Thyroid gland (tissue), 4 donors: Measurements from ENCODE around the gene GRIK4. TPM values are rescaled to one million over a fixed set of nuclear protein-coding genes. Genes with fewer than 3 reads are reported as not detected.
A peak's percentile ranks its signal among the peaks of the same experiment; 100 is the strongest.

Source experiments
- DNase-seq, 2 donors: peaks; one replicate each; pipeline ENCODE4 v3.0.0-alpha.2; 2019
- H3K27ac ChIP-seq, 3 donors: fragments of 200-600 bp; sonication (generic); 1 replicate in 2 of 3; 2 replicates in 1 of 3; pipeline ENCODE4 v1.5.1; 2016 to 2019; ENCODE audit warnings: mild to moderate bottlenecking in 1 of 3, moderate library complexity in 1 of 3
- H3K27me3 ChIP-seq: fragments of 200-600 bp; sonication (generic); one replicate; pipeline ENCODE4 v1.5.1; 2019
- H3K36me3 ChIP-seq, 2 donors: fragments of 200-600 bp; sonication (generic); one replicate each; pipeline ENCODE4 v1.5.1; 2016 to 2019
- H3K4me1 ChIP-seq, 2 donors: fragments of 200-600 bp; sonication (generic); one replicate each; pipeline ENCODE4 v1.5.1; 2017 to 2019
- H3K4me3 ChIP-seq, 3 donors: fragments of 200-600 bp; sonication (generic); replicated peaks in 1 of 3; 1 replicate in 2 of 3; 2 replicates in 1 of 3; pipeline ENCODE4 v1.5.1; 2016; ENCODE audit warnings: mild to moderate bottlenecking in 1 of 3
- H3K9me3 ChIP-seq: fragments of 200-600 bp; sonication (generic); one replicate; pipeline ENCODE4 v1.5.1; 2017
- POLR2A ChIP-seq, 2 donors: fragments of 450-650 bp; IDR thresholded peaks; one replicate each; pipeline ENCODE4 v1.6.1; 2017; ENCODE audit warnings: antibody characterized with exemption in 2 of 2, mild to moderate bottlenecking in 2 of 2, moderate library complexity in 1 of 2
- WGBS, 2 donors: methylation state at CpG; one replicate each; pipeline ENCODE4 v1.1.5; 2017; 5-methylcytosine and 5-hydroxymethylcytosine counted together
- intact Hi-C: fragments of 100-400 bp; cut with DNase I; formaldehyde crosslinking; loops from one replicate; pipeline ENCODE4 v1.15.1; 2023
- total RNA-seq, 4 donors: library from RNA; depleted of rRNA; stranded (reverse); fragments of >200 nt; gene quantifications; one replicate each; pipeline ENCODE4 v1.2.3, GENCODE V29; 2016
- TF ChIP-seq, protein P1 (sequence below), 6 experiments: fragments of 200-600 bp in 3 of 6; fragments of 450-650 bp in 3 of 6; sonication (generic) in 3 of 6; IDR thresholded peaks; one replicate each; pipeline ENCODE4 v1.5.1; 2016 to 2019; ENCODE audit warnings: antibody characterized with exemption in 6 of 6, mild to moderate bottlenecking in 2 of 6, inconsistent platforms in 1 of 6, moderate library complexity in 1 of 6

Gene GRIK4, protein sequence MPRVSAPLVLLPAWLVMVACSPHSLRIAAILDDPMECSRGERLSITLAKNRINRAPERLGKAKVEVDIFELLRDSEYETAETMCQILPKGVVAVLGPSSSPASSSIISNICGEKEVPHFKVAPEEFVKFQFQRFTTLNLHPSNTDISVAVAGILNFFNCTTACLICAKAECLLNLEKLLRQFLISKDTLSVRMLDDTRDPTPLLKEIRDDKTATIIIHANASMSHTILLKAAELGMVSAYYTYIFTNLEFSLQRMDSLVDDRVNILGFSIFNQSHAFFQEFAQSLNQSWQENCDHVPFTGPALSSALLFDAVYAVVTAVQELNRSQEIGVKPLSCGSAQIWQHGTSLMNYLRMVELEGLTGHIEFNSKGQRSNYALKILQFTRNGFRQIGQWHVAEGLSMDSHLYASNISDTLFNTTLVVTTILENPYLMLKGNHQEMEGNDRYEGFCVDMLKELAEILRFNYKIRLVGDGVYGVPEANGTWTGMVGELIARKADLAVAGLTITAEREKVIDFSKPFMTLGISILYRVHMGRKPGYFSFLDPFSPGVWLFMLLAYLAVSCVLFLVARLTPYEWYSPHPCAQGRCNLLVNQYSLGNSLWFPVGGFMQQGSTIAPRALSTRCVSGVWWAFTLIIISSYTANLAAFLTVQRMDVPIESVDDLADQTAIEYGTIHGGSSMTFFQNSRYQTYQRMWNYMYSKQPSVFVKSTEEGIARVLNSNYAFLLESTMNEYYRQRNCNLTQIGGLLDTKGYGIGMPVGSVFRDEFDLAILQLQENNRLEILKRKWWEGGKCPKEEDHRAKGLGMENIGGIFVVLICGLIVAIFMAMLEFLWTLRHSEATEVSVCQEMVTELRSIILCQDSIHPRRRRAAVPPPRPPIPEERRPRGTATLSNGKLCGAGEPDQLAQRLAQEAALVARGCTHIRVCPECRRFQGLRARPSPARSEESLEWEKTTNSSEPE
- 1 to 10 TPM in 2 of 4 donors, under 1 TPM in 2; 0.54 to 3.7 (median 0.99) TPM for total RNA-seq

DNA sequence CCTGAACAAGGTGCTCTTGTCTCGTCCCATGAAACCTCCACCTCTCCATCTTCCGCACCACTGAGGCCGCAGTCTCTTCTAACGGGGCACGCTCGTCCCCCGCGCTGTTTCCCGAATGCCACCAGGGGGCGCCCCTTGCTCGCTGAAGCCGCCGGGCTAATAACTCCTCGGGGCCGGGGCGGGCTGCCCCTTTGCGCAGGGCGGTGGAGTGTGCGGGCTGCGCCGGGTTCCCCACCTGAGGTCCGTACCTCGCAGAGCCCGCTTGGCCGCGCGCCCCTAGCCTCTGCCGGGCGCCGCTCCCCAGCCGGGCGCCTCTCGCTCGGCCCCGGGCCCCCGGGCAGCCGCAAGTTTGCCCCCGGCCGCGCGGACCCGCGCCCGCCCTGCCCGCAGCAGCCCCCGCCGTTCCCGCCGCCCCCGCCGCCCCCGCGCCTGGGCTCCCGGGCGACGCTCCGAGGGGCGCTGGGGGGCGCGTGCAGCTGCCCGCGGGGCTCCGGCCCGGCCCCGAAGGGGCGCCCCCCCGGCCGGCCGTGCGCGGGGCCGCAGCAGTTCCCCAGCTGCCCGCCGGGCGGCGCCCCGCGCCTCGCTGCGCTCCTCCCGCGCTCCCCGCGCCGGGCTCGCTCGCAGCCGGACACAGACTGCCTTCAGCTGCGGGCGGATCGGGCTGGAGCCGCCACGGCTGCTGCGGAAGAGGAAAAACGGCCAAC is at the start of gene GRIK4:
TSS of gene GRIK4 (plus strand) at position 633 of the 704 bp plus-strand sequence. CDS start 148,571 bp downstream, outside the sequence.
- Histone ChIP-seq H3K27me3 (no peaks in the 10 kb centered on the region), H3K9me3 (no peaks in the 10 kb centered on the region), H3K27ac (no peak within 1 kb of the TSS), H3K36me3 (no peaks in the 10 kb centered on the region), H3K4me1 (peaks cover 0 to 5% of the 10 kb centered on the region in 2 donors), H3K4me3 (peak within 1 kb of the TSS in 1 of 3 donors; percentile 20)
- intact Hi-C loops = loop anchor here (2.0 to 10.0 kb wide), 3 partner anchors 114 to 296 kb away; no protein-coding TSS in a partner anchor
- peak; percentile 83 to 85 for DNase-seq
- WGBS, 2 donors = 0 to 1% methylated on average over 11 to 14 of the region's 95 CpGs
- no peak for TF ChIP-seq POLR2A (IDR thresholded peaks at IDR 0.05)
- TF ChIP-seq, protein P1, sequence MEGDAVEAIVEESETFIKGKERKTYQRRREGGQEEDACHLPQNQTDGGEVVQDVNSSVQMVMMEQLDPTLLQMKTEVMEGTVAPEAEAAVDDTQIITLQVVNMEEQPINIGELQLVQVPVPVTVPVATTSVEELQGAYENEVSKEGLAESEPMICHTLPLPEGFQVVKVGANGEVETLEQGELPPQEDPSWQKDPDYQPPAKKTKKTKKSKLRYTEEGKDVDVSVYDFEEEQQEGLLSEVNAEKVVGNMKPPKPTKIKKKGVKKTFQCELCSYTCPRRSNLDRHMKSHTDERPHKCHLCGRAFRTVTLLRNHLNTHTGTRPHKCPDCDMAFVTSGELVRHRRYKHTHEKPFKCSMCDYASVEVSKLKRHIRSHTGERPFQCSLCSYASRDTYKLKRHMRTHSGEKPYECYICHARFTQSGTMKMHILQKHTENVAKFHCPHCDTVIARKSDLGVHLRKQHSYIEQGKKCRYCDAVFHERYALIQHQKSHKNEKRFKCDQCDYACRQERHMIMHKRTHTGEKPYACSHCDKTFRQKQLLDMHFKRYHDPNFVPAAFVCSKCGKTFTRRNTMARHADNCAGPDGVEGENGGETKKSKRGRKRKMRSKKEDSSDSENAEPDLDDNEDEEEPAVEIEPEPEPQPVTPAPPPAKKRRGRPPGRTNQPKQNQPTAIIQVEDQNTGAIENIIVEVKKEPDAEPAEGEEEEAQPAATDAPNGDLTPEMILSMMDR (IDR thresholded peaks at IDR 0.05) = peak; percentile 82 to 98 (median 91)

DNA sequence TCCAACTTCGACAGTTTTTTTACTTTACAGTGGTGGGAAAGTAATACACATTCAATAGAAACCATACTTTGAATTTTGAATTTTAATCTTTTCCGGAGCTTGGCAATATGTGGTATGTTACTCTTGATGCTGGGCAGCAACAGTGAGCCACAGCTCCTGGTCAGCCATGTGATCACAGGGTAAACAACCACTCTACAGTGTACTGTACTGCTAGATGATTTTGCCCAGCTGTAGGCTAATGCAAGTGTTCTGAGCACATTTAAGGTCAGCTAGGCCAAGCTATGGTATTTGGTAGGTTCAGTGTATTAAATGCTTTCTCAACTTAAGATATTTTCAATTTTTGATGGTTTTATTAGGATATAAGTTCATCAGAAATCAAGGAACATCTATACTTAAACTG is 48.7 kb upstream of the GRIK4 start:
- Histone ChIP-seq H3K9me3 (no peaks in the 10 kb centered on the region), H3K36me3 (peaks cover 45 to 70% of the 10 kb centered on the region in 2 donors), H3K4me1 (no peaks in the 10 kb centered on the region), H3K4me3 (no peak overlapping the region), H3K27me3 (no peaks in the 10 kb centered on the region), H3K27ac (no peak overlapping the region)
- intact Hi-C loops = no loop called here
- 91 to 95% methylated on average over 2 of the region's 2 CpGs for WGBS, 2 donors
- DNase-seq = no peak
- TF ChIP-seq, protein P1 (IDR thresholded peaks at IDR 0.05) = no peak
- TF ChIP-seq POLR2A (IDR thresholded peaks at IDR 0.05) = no peak

DNA sequence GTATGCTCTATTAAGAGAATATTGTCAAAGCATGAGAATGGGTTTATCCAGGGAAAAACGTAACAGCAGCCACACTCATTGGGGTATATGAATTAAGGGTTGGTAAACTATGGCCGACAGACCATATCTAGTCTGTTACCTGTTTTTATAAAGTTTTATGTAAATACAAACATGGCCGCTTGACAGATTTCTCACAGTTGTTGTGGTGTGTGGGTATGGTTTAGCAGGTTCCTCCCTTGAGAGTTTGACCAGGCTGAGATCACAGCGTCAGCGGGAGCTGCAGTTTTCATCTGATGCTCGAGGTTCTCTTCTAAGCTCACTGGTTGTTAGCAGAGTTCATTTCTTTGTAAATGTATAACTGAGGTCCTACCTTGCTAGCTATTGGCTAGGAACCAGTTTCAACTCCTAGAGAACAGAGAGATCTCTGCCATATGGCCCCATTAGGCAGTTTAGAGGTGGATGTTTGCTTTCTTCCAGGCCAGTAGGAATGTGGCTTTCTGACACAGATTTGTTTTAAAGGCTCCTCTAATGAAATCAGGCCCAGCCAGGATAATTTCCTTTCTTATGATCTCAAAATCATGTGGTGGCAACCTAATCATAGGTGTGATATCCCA is 45.5 kb upstream of the GRIK4 start:
- intact Hi-C loops = no loop called here
- no peaks in the 10 kb centered on the region for H3K27me3 ChIP-seq
- TF ChIP-seq, protein P1 (IDR thresholded peaks at IDR 0.05) = no peak
- no peak for TF ChIP-seq POLR2A (IDR thresholded peaks at IDR 0.05)
- H3K27ac ChIP-seq = no peak overlapping the region
- no peaks in the 10 kb centered on the region for H3K9me3 ChIP-seq
- H3K4me3 ChIP-seq = no peak overlapping the region
- no peak for DNase-seq
- peaks cover 52 to 56% of the 10 kb centered on the region in 2 donors for H3K36me3 ChIP-seq
- 88 to 97% methylated on average over 6 of the region's 6 CpGs for WGBS, 2 donors
- H3K4me1 ChIP-seq = no peaks in the 10 kb centered on the region

DNA sequence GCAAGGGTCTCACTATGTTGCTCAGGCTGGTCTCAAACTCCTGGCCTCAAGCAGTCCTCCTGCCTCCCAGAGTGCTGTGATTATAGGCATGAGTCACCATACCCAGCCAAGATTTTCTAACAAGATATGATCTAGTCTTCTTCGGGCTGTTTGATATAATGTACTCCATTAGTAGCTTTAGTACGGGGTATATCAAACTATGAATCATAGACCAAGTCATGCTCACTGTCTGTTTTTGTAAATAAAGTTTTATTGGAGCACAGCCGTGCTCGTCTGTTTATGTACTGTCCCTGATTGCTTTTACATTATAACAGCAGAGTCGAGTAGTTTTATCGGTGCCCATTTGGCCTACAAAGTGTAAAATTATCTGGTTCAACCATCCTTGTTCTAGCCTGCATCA is 43.9 kb upstream of the GRIK4 start:
- Histone ChIP-seq H3K9me3 (no peaks in the 10 kb centered on the region), H3K4me1 (no peaks in the 10 kb centered on the region), H3K4me3 (no peak overlapping the region), H3K36me3 (peaks cover 40 to 45% of the 10 kb centered on the region in 2 donors), H3K27me3 (no peaks in the 10 kb centered on the region), H3K27ac (no peak overlapping the region)
- DNase-seq = no peak
- TF ChIP-seq POLR2A (IDR thresholded peaks at IDR 0.05) = no peak
- TF ChIP-seq, protein P1 (IDR thresholded peaks at IDR 0.05) = no peak
- intact Hi-C loops = no loop called here
- WGBS, 2 donors = 95 to 96% methylated on average over 6 of the region's 6 CpGs
